ENCODE data around the gene MINK1.

GRCh38 chr17:4846635-4847390 is 13.7 kb downstream of the MINK1 start:
- no peak for TF ChIP-seq EZH2 (IDR thresholded peaks at IDR 0.05; ENCODE audit: low read depth, low read length, severe bottlenecking)
- TF ChIP-seq CTCF (IDR thresholded peaks at IDR 0.05; ENCODE audit: control extremely low read depth in 1 of 3, insufficient read depth in 1 of 3, low read depth in 1 of 3, low read length in 3 of 3): no peak
- no peak for TF ChIP-seq JUN (IDR thresholded peaks at IDR 0.05; ENCODE audit: low read depth, low read length)
- no peak for TF ChIP-seq YY1 (IDR thresholded peaks at IDR 0.05; ENCODE audit: low read depth, low read length)
- TF ChIP-seq SIRT6 (IDR thresholded peaks at IDR 0.05; ENCODE audit: low read length): no peak
- TF ChIP-seq SP1 (IDR thresholded peaks at IDR 0.05; ENCODE audit: low read depth, low read length): no peak
- no peak for TF ChIP-seq SP2 (IDR thresholded peaks at IDR 0.05; ENCODE audit: low read length)
- no peak for TF ChIP-seq GABPA (IDR thresholded peaks at IDR 0.05; ENCODE audit: borderline replicate concordance, insufficient read depth, low read length)
- TF ChIP-seq MAX (IDR thresholded peaks at IDR 0.05): no peak
- no peak for TF ChIP-seq RNF2 (IDR thresholded peaks at IDR 0.05; ENCODE audit: borderline replicate concordance, low read depth, low read length, missing control alignments, poor library complexity, severe bottlenecking)
- TF ChIP-seq POLR2AphosphoS5 (IDR thresholded peaks at IDR 0.05; ENCODE audit: low read depth, low read length): no peak
- TF ChIP-seq ZNF274 (IDR thresholded peaks at IDR 0.05; ENCODE audit: borderline replicate concordance, extremely low read depth, low read length): no peak
